GM18868 (cell line): Measurements from ENCODE around the gene AFDN.

Source experiments
- ATAC-seq: cut with Tn5 transposase; IDR thresholded peaks from one replicate; pipeline ENCODE4 v1.9.1; 2021; ENCODE audit warnings: mild to moderate bottlenecking, moderate library complexity; ENCODE audit not compliant: unreplicated experiment

The AFDN gene

DNA sequence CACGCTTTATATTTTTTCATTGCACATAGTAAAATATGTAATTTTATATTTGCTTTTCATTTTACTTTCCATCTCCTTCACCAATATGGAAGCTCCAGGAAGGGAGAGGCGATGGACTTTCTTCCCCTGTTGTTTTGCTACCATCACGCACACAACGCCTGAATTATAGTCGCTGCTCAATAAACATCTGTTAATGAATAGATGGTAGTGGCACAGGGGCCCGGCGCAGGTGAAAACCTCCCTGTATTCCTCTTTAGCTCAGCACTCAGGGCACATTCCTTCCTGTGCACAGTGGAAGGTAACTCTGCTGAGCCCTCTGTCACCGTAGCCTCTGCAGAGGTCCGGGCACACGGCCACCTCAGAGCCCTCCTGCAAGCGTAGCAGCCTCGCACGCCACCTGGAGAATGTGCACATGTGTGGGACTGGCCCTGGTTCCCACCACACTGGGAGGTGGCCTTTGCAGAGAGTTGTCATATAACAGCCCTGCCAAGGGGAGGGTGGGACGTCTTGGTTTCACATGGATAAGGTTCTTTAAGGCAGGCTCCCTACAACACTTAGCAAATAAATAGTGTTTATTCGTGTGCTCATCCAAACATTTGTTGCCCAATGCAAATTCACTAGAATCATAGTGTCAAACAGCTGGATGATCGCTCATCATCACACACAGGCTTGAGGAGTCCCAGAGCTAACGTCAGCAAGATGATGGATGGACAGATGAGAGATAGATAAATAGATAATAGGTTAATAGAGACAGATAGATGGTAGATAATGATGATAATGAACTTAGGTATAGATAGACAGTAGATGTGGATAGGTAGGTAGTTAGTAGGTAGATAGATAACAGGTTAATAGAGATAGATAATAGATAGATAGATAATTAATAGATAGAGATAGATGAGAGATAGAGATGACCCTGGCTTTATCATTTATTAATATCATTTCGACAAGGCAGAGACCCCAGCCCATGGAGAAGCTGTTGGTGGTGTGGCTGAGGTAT lies 32.3 kb upstream of the AFDN start:
- ATAC-seq, result no peak

- ATAC-seq, result no peak
These were observed 31.3 kb upstream of the AFDN start for GRCh38 chr6:167795321-167795811.

GRCh38 chr6:167795874-167796191 lies 30.9 kb upstream of the AFDN start:
- ATAC-seq, result no peak

DNA sequence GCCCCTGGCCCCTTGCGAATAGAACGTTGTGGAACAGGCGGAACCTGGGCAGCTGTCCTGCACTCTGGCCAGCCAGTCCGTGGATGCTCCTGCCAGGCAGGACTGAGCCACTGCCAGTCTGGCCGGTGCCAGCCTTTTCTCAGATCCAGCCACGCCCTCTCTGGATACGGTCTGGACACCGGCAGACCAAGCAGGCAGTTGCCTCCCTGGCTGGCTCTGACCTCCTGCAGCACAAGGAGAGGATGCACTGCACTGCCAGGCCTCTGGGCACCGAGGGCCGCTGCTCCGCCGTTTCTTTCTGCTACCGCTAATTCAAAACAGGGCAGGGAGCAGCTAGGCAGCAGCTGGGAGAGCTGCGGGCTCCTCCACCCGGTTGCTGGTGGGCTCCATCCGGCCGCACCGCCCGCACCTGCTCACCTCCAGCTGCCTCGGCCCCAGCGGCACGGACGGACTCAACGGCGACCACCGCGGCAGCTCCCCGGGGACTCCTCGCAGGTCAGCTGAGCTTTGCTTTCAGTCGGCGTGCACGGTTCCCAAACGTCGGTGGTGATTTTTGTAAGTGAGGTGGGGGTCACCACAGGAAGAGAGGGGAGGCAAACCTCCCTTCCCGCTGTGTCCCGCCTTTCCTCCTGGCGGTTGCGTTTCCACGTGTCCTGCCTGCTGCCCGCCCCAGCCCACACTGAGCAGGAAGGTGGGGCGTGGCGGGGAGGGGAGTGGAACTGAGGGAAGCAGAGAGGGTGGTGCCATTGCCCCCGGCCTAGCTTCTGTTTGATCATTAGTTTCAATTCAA lies 30.3 kb upstream of the AFDN start:
- no peak for ATAC-seq

DNA sequence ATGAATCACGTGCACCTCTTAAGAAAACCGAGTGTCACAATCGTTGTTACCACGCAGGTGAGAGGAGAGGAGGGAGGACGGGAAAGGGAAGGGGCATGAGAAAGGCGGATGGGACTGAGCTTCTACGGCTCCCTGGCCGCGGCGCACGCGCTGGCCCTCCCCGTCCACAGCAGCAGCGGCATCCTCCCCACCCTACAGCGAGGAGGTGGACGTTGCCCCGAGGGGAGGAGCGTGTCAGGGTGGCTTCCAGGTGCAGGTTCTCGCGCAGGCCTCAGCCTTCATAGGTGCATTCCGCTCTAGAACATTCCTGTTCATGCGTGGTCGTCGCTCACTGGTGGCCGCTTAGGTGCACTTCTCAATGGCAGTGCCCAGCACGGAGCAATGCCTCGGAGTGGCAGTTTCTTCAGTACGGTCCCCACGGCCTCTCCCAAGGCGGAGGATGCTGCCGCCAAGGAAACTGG lies 29.7 kb upstream of the AFDN start:
- ATAC-seq, result no peak

- no peak for ATAC-seq
These were observed 29.0 kb upstream of the AFDN start for GRCh38 chr6:167797476-167798265.

DNA sequence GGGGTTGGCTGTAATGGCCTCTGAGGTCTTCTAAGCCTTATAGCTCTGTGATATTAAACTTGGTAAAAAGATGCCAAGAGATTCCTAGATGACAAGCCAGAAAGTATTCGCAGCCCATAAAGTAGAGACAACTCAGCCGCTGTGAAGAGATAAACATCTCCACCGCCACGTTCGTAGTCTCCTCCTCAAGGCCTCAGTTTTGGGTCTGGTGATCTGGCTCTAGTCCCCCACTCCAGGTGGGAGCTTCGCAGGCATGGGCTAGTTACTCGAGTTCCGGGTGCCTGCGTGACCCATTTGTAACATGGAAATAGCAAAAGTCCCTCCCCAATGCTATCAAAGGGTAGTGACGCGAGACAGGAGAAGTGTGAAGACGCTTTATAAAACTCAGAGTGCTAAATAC lies 28.3 kb upstream of the AFDN start:
- ATAC-seq, result no peak

DNA sequence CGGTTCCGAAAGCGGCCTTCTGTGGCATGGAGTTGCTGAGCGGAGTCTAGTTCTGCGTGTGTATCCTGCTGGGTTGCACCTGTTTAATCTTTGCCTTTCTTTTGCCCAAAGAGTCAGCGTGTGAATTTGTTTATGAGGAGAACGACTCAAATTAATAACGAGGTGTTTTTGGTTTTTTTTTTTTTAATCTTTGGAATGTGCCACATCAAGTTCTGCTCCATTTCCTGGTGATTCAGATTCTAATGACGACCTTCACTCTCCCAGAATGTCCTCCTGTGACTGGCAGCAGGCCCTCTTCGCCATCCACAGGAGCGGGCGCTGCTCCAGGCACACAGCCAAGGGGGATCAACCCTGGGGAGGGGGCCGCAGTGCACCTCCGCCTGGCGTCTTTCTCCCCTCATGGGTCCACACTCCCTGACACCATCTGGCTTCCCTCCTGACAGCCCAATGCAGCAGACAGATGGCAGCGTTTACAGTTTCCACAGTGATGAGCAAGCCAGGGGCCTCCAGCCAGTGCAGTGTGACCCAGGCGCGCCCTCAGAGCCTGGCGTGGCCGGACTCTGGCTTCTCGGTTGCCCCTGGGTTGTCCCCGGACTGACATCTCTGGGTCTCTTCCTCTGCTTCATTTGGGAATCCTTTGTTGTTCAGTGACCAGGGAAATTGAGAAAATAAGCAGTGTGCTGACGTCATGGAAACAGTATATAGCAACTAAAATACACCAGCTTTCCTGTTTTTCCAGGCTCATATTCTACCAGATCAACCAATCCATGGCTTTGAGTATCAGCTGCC lies 27.5 kb upstream of the AFDN start:
- no peak for ATAC-seq

GRCh38 chr6:167800549-167800948 lies 26.2 kb upstream of the AFDN start:
- no peak for ATAC-seq

DNA sequence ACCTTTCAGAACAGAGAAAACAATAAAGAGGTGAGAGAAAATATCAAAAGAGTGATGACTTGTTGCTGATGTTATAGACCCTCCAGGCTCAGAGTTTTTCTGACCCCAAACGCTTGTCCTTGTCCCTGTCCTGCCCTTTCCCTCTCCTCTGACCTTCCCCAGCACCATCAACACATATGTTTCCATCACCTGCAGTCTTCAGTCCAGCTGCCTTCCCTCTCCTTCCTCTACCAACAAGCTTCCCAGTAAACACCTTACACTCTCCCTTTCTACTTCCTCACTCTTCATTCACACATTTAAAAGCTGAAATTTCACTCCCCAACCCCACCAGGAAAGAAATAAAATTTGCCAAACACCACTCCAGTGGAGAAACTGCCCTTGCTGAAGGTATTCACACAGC lies 25.4 kb upstream of the AFDN start:
- no peak for ATAC-seq

DNA sequence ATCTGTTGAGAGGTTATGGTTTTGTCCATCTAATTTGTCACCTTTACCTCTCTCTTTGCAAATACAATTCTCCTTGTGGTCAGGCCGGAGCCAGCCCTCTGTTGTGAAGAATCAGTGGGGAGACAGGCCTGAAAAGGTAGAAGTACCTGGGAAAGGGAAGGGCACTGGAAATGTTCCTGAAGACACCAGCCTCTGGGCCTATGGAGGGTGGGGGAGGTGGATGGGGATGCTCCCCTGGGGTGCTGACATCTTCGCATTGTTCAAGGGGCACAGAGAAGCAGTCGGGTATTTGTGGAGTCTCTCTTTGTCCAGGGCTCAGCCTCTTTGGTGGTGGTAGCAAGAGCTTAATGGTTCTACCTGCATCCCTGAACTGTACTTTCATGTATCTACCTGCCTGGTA lies 24.4 kb upstream of the AFDN start:
- no peak for ATAC-seq

DNA sequence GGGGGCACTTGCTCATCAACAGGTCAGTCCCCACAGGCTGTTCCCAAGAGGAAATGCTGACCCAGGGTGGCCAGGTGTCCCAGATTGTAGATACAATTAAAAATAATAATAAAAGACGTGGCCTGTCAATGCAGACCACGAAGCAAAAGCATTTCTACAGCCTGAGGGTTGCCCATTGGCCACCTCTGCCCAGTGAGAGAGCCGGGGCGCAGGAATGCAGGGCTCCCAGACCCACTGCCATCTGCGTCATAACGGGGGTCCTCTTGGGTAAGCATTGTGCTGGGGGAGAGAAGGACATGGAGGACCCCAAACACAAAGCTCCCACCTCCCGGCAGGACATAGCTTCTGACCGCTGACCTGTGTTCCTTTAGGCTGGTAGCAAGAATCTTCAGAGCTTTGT lies 22.9 kb upstream of the AFDN start:
- no peak for ATAC-seq

- ATAC-seq, result no peak
These were observed 22.3 kb upstream of the AFDN start for GRCh38 chr6:167804281-167805013.

GRCh38 chr6:167805349-167806060 lies 21.2 kb upstream of the AFDN start:
- ATAC-seq, result no peak

DNA sequence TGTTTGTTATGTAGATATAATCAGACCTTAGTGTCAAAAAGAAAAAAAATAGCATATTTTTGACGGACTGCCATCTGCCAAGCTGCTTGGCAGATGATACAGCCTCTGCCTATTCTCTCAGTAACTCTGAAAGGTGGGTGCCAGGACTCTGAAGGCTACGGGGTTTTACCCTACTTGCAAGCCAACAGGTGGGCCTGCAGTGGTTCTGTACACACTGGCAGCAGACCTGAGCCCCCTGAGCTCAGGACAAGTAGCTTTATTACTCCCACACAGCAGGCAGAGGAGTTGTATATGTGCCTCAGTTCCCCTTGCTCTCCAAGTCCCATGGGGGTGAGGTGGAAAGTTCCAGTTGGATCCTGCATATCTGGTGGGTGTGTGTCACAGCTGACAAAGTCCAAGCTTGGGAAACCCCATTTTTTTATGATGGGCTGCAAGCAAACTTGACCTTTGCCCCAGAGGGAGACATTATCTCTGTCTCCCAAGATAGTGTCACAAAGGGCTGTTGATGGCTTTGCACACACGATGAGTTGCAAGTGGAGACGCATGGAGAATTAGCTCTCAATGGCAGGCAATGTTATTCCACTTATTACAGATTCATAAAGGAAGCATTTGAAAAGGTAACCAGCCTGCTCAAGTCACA lies 20.5 kb upstream of the AFDN start:
- no peak for ATAC-seq

GRCh38 chr6:167807200-167807599 lies 19.5 kb upstream of the AFDN start:
- no peak for ATAC-seq

DNA sequence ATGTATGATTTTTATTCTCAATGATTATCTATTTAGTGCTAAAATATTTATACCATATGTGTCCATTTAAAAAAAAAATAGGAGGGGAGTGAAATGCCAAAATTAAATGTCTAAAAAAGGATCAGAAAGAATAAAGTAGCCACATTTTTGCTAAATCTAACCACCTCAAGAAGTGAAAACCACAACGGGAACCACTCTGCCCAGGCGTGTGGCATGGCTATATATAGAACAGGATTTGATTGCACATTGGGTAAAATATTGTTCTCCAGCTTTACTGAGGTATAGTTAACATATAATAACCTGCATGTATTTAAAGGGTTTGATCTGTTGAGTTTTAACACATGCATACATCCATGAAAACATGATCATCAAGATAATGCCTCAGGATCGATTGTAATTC lies 19.0 kb upstream of the AFDN start:
- ATAC-seq, result no peak

DNA sequence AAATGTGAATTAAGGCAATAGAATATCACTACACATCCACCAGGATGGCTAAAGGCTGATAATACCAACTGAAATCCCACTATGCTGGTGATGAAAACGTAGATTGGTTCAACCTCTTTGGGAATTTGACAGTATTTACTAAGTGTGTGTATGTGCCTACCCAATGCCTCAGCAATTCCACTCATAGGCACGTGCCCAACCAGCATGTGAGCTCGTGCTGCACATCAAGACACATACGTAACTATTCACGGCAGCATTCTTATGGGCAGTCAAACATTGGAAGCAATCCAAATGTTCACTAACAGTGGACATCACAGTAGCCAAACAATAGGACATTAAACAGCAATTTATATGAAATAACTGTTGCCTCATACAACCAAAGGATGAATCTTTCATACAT lies 15.7 kb upstream of the AFDN start:
- ATAC-seq, result no peak
